OCI-LY1 (cell line): Measurements from ENCODE around the gene HSPA12A.

Source experiments
- H2AFZ ChIP-seq: fragments of 200-600 bp; sonication (generic), shearing (Covaris generic); 2 replicates; pipeline ENCODE4 v1.6.0; 2014; ENCODE audit warnings: antibody characterized with exemption, mild to moderate bottlenecking, low read length
- H3F3A ChIP-seq: fragments of 200-600 bp; sonication (generic), shearing (Covaris generic); 2 replicates; pipeline ENCODE4 v1.6.0; 2014; ENCODE audit warnings: mild to moderate bottlenecking, antibody characterized with exemption, low read length, moderate library complexity; ENCODE audit not compliant: insufficient read depth
- H3K27ac ChIP-seq: fragments of 200-600 bp; sonication (generic); 2 replicates; pipeline ENCODE4 v1.5.1; 2014; ENCODE audit warnings: low read length, mixed run types, mild to moderate bottlenecking, low read depth; ENCODE audit not compliant: poor library complexity, severe bottlenecking
- H3K27me3 ChIP-seq: fragments of 200-600 bp; sonication (generic); 2 replicates; pipeline ENCODE4 v1.6.0; 2014; ENCODE audit warnings: antibody characterized with exemption, mild to moderate bottlenecking, low read length, moderate library complexity; ENCODE audit not compliant: insufficient read depth
- H3K36me3 ChIP-seq: fragments of 200-600 bp; sonication (generic); 2 replicates; pipeline ENCODE4 v1.6.1; 2014; ENCODE audit warnings: mild to moderate bottlenecking, antibody characterized with exemption, low read length, moderate library complexity, mixed read lengths; ENCODE audit not compliant: insufficient read depth
- H3K4me1 ChIP-seq: fragments of 200-600 bp; sonication (generic); 2 replicates; pipeline ENCODE4 v1.5.1; 2014; ENCODE audit warnings: mild to moderate bottlenecking, low read length, moderate library complexity; ENCODE audit not compliant: insufficient read depth, severe bottlenecking
- H3K4me2 ChIP-seq: fragments of 200-600 bp; sonication (generic), shearing (Covaris generic); 2 replicates; pipeline ENCODE4 v1.6.1; 2014; ENCODE audit warnings: low read length
- H3K4me3 ChIP-seq: fragments of 200-600 bp; sonication (generic); 2 replicates; pipeline ENCODE4 v1.5.1; 2014; ENCODE audit warnings: low read length, low read depth, mild to moderate bottlenecking, mixed read lengths; ENCODE audit not compliant: poor library complexity, severe bottlenecking
- H3K79me2 ChIP-seq: fragments of 200-600 bp; shearing (Covaris generic); 2 replicates; pipeline ENCODE4 v1.6.1; 2016; ENCODE audit warnings: mixed run types, low read length, mixed read lengths; ENCODE audit not compliant: insufficient read depth
- H3K9ac ChIP-seq: fragments of 200-600 bp; sonication (generic), shearing (Covaris generic); 2 replicates; pipeline ENCODE4 v1.6.1; 2014; ENCODE audit warnings: mild to moderate bottlenecking, low read length, mixed read lengths
- H3K9me2 ChIP-seq: fragments of 200-600 bp; sonication (generic), shearing (Covaris generic); 2 replicates; pipeline ENCODE4 v1.6.1; 2014; ENCODE audit warnings: low read depth, mild to moderate bottlenecking, low read length, mixed read lengths
- H3K9me3 ChIP-seq: fragments of 200-600 bp; shearing (Covaris generic); 2 replicates; pipeline ENCODE4 v1.6.1; 2014; ENCODE audit warnings: low read length, mixed read lengths
- H4K20me1 ChIP-seq: fragments of 200-600 bp; sonication (generic), shearing (Covaris generic); 2 replicates; pipeline ENCODE4 v1.6.0; 2016; ENCODE audit warnings: mild to moderate bottlenecking, low read length; ENCODE audit not compliant: insufficient read depth
- EZH2 ChIP-seq: fragments of 200-600 bp; sonication (generic), shearing (Covaris generic); IDR thresholded peaks from 2 replicates; pipeline ENCODE4 v1.8.0; 2017; ENCODE audit warnings: borderline replicate concordance, mixed run types, mild to moderate bottlenecking, antibody characterized with exemption, low read length, moderate library complexity, mixed read lengths
- TF ChIP-seq, protein P1 (sequence below): fragments of 200-600 bp; sonication (generic), shearing (Covaris generic); IDR thresholded peaks from 2 replicates; pipeline ENCODE4 v1.5.1; 2017; ENCODE audit warnings: mild to moderate bottlenecking, antibody characterized with exemption, low read length, moderate library complexity, mixed read lengths

HSPA12A gene

GRCh38 chr10:116784651-116785050, 42.3 kb upstream of the HSPA12A start:
- Histone ChIP-seq H3K9me2 (no peaks in the 10 kb centered on the region), H2AFZ (no peak overlapping the region), H3K9ac (no peak overlapping the region), H3K4me2 (no peak overlapping the region), H4K20me1 (no peaks in the 10 kb centered on the region), H3K36me3 (no peaks in the 10 kb centered on the region), H3K4me1 (no peaks in the 10 kb centered on the region), H3K27ac (no peak overlapping the region), H3K4me3 (no peak overlapping the region), H3K27me3 (no peaks in the 10 kb centered on the region), H3F3A (no peaks in the 10 kb centered on the region), H3K79me2 (no peaks in the 10 kb centered on the region), H3K9me3 (no peaks in the 10 kb centered on the region)
- no peak for TF ChIP-seq EZH2
- TF ChIP-seq, protein P1, sequence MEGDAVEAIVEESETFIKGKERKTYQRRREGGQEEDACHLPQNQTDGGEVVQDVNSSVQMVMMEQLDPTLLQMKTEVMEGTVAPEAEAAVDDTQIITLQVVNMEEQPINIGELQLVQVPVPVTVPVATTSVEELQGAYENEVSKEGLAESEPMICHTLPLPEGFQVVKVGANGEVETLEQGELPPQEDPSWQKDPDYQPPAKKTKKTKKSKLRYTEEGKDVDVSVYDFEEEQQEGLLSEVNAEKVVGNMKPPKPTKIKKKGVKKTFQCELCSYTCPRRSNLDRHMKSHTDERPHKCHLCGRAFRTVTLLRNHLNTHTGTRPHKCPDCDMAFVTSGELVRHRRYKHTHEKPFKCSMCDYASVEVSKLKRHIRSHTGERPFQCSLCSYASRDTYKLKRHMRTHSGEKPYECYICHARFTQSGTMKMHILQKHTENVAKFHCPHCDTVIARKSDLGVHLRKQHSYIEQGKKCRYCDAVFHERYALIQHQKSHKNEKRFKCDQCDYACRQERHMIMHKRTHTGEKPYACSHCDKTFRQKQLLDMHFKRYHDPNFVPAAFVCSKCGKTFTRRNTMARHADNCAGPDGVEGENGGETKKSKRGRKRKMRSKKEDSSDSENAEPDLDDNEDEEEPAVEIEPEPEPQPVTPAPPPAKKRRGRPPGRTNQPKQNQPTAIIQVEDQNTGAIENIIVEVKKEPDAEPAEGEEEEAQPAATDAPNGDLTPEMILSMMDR = no peak

DNA sequence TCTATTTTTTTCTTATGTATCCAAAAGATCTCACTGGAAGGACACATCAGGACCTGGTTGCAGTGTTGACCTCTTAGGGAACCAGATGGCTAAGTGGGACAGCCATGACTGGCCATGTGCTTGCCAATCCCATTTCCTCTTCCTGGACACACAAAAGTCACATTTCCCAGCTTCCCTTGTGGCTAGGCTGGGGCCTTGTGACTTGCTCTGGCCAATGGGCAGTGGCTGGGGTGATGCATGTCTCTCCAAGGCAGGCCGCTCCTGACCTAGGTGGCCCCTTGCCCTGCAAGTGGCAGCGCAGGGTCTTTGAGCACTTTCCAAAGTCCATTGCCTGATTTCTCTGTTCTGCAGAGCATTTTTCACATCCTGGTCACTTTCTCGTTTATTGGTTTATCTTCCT, 41.7 kb upstream of the HSPA12A start:
- Histone ChIP-seq H3K27me3 (no peaks in the 10 kb centered on the region), H4K20me1 (no peaks in the 10 kb centered on the region), H2AFZ (no peak overlapping the region), H3K4me2 (no peak overlapping the region), H3K9ac (no peak overlapping the region), H3K79me2 (no peaks in the 10 kb centered on the region), H3F3A (no peaks in the 10 kb centered on the region), H3K9me3 (no peaks in the 10 kb centered on the region), H3K36me3 (no peaks in the 10 kb centered on the region), H3K27ac (no peak overlapping the region), H3K4me3 (no peak overlapping the region), H3K9me2 (no peaks in the 10 kb centered on the region), H3K4me1 (no peaks in the 10 kb centered on the region)
- TF ChIP-seq, protein P1 = no peak
- TF ChIP-seq EZH2 = no peak

DNA sequence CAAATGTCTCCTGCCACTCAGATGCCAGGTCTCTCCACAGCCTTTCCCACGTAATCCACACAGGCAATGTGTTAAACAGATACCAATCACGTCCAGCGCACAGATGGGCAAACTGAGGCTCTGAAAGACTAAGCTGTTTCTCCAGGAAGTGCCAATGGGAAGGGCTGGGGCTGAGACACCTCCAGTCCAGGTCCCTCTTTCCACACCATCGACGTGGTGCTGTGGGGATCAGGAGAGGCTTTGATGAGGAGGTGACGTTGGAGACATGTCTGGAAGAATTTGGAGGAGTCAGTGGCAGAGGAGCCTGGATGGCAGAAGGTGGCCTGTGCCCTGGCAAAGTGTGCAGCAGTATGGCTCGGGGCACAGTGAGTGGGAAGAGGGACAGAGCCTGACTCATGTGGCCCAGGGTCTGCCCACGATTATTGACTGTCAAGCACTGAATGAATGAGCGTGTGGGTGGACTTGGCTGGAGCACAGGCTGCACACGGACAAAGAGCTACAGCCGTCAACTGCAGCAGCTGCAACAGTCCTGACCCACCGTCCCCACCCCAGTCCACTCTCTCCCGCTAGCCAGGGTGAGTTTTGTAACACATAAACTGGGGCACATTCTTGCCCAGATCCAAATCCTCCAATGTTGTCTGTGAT, 40.8 kb upstream of the HSPA12A start:
- H3K4me1 ChIP-seq = no peaks in the 10 kb centered on the region
- no peaks in the 10 kb centered on the region for H3K27me3 ChIP-seq
- H3K9ac ChIP-seq = no peak overlapping the region
- no peaks in the 10 kb centered on the region for H3K9me3 ChIP-seq
- H3K27ac ChIP-seq = no peak overlapping the region
- H3F3A ChIP-seq = no peaks in the 10 kb centered on the region
- no peak overlapping the region for H3K4me3 ChIP-seq
- no peaks in the 10 kb centered on the region for H3K79me2 ChIP-seq
- no peak overlapping the region for H3K4me2 ChIP-seq
- H3K9me2 ChIP-seq = no peaks in the 10 kb centered on the region
- H2AFZ ChIP-seq = no peak overlapping the region
- H3K36me3 ChIP-seq = no peaks in the 10 kb centered on the region
- no peaks in the 10 kb centered on the region for H4K20me1 ChIP-seq
- TF ChIP-seq, protein P1 = no peak
